AG09319 (cell line): ENCODE measurements around the gene MNT.

Source experiments
- DNase-seq: peaks from one replicate; pipeline ENCODE4 v3.0.0-alpha.2; 2010; ENCODE audit warnings: low read depth; ENCODE audit errors: extremely low read depth
- TF ChIP-seq, protein P1 (sequence below): IDR thresholded peaks from 2 replicates; pipeline ENCODE4 v1.5.1; 2011; ENCODE audit warnings: low read depth, mild to moderate bottlenecking, inconsistent platforms, low read length, moderate library complexity

MNT gene

DNA sequence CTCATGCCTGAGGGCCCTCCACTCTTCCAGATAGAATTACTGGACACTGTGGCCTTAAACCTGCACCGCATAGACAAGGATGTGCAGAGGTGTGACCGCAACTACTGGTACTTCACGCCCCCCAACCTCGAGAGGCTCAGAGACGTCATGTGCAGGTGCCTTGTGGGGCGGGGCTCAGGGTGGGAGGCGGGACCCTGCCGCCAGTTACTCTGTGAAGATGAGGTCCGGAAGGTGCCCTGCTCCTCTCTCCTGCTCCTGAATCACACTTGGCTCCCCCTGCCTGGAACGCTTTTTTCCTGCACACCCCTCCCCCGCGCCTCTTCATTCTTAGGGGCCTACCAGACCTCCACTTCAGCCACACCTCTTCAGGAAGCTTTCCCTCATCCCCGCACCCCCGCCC is 24.8 kb downstream of the MNT start:
- TF ChIP-seq, protein P1, sequence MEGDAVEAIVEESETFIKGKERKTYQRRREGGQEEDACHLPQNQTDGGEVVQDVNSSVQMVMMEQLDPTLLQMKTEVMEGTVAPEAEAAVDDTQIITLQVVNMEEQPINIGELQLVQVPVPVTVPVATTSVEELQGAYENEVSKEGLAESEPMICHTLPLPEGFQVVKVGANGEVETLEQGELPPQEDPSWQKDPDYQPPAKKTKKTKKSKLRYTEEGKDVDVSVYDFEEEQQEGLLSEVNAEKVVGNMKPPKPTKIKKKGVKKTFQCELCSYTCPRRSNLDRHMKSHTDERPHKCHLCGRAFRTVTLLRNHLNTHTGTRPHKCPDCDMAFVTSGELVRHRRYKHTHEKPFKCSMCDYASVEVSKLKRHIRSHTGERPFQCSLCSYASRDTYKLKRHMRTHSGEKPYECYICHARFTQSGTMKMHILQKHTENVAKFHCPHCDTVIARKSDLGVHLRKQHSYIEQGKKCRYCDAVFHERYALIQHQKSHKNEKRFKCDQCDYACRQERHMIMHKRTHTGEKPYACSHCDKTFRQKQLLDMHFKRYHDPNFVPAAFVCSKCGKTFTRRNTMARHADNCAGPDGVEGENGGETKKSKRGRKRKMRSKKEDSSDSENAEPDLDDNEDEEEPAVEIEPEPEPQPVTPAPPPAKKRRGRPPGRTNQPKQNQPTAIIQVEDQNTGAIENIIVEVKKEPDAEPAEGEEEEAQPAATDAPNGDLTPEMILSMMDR, result no peak
- DNase-seq, result no peak

DNA sequence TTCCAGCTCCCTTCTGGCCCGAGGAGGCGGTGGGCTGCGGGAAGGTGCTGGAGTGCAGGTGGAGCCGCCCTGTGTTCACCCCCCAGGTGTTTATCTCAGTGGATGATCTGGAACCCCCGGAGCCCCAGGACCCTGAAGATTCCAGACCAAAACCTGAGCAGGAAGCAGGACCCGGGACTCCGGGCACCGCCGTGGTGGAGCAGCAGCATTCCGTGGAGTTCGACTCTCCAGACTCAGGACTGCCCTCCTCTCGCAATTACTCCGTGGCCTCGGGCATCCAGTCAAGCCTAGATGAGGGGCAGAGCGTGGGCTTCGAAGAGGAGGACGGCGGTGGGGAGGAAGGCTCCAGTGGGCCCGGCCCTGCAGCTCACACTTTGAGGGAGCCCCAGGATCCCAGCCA is 25.5 kb downstream of the MNT start:
- DNase-seq, result no peak
- TF ChIP-seq, protein P1, result no peak

GRCh38 chr17:2374549-2375285 is 26.1 kb downstream of the MNT start:
- TF ChIP-seq, protein P1, result no peak
- DNase-seq, result no peak

GRCh38 chr17:2373179-2373578 is 27.7 kb downstream of the MNT start:
- TF ChIP-seq, protein P1, result no peak
- DNase-seq, result no peak

GRCh38 chr17:2372681-2373080 is 28.2 kb downstream of the MNT start:
- TF ChIP-seq, protein P1, result no peak
- DNase-seq, result no peak

- DNase-seq, result no peak
- TF ChIP-seq, protein P1, result no peak
These were observed 28.7 kb downstream of the MNT start for GRCh38 chr17:2372180-2372579.

DNA sequence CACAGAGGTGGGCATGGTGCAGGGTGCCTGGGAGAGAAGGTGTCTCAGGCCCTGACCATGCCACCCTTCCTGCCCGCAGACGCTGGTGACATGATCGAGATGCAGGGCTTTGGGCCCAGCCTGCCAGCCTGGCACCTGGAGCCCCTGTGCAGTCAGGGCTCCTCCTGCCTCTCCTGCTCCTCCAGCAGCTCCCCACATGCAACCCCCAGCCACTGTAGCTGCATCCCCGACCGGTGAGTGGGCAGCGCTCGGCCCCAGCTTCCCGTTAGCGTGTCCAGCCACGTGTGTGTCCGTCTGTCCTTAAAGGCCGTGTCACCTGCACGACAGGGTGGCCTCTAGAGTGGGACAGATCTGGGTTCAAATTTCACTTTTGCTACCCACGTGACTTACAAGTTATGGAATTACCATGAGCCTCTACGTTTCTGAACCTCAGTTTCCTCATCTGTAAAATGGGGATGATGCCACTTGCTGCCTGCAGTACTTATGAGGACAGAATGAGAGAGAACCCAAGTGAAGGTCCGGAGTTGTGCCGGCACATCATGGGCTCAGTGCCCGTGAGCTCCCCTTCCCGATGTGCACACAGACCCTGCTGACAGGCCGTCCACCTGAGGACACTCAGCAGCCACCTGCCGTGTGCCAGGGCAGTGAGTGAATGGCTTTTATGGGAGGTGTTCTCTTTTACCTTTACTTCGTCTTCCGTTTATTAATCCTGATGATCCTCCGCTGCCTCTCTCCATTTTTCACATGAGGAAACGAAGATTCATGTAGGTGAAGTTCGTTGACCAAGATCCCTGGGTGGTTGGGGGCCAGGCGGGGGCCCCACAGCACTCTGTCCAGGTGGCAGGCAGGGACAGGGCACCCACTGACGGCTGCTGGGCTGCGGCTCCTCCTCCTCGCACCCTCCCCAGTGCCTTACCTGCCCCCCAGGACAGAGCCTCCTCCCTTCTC is 29.4 kb downstream of the MNT start:
- TF ChIP-seq, protein P1, result no peak
- no peak for DNase-seq
